Measurements from ENCODE around the gene PRDX5.

DNA sequence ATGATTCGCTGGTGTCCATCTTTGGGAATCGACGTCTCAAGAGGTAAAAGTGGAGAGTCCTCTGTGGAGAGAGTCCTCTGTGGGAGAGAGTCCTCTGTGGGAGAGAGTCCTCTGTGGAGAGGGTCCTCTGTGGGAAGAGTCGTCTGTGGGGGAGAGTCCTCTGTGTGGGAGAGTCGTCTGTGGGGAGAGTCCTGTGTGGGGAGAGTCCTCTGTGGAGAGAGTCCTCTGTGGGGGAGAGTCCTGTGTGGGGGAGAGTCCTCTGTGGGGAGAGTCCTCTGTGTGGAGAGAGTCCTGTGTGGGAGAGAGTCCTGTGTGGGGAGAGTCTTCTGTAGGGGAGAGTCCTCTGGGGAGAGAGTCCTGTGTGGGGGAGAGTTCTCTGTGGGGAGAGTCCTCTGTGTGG, 3.1 kb downstream of the PRDX5 start:
- TF ChIP-seq SP1 (IDR thresholded peaks at IDR 0.05): no peak
- no peak for TF ChIP-seq BHLHE40 (IDR thresholded peaks at IDR 0.05; ENCODE audit: borderline replicate concordance)
- TF ChIP-seq NFRKB (IDR thresholded peaks at IDR 0.05): no peak
- TF ChIP-seq FOXA1 (IDR thresholded peaks at IDR 0.05): no peak
- TF ChIP-seq HDGF (IDR thresholded peaks at IDR 0.05; ENCODE audit: borderline replicate concordance): no peak
- no peak for TF ChIP-seq SUZ12 (IDR thresholded peaks at IDR 0.05)
- no peak for TF ChIP-seq FOXM1 (IDR thresholded peaks at IDR 0.05; ENCODE audit: borderline replicate concordance)
- no peak for TF ChIP-seq TARDBP (IDR thresholded peaks at IDR 0.05)
- TF ChIP-seq ZNF384 (IDR thresholded peaks at IDR 0.05): no peak
- no peak for TF ChIP-seq ELF4 (IDR thresholded peaks at IDR 0.05)

Data from HEK293T (cell line).